Measurements from ENCODE around the gene ZBTB32.

DNA sequence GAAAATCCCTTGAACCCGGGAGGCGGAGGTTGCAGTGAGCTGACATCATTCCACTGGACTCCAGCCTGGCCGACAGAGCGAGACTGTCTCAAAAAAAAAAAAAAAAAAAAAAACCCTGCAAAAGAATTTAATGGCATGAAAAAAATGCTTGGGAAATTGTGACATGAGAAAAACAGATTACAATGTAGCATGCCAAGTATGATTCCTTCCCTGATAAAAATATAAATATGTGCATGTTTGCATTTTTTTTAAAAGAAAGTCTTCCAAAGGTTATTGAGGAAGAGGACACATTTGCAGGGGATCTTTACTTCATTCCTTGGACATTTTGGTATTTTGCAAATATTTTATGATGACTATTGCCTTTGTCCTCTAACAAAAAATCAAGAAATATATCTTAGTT lies 14.5 kb upstream of the ZBTB32 start:
- TF ChIP-seq, protein P1, sequence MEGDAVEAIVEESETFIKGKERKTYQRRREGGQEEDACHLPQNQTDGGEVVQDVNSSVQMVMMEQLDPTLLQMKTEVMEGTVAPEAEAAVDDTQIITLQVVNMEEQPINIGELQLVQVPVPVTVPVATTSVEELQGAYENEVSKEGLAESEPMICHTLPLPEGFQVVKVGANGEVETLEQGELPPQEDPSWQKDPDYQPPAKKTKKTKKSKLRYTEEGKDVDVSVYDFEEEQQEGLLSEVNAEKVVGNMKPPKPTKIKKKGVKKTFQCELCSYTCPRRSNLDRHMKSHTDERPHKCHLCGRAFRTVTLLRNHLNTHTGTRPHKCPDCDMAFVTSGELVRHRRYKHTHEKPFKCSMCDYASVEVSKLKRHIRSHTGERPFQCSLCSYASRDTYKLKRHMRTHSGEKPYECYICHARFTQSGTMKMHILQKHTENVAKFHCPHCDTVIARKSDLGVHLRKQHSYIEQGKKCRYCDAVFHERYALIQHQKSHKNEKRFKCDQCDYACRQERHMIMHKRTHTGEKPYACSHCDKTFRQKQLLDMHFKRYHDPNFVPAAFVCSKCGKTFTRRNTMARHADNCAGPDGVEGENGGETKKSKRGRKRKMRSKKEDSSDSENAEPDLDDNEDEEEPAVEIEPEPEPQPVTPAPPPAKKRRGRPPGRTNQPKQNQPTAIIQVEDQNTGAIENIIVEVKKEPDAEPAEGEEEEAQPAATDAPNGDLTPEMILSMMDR (IDR thresholded peaks at IDR 0.05; ENCODE audit: low read depth, low read length, poor library complexity, severe bottlenecking): no peak
- no peak for TF ChIP-seq EZH2phosphoT487 (IDR thresholded peaks at IDR 0.05; ENCODE audit: borderline replicate concordance, low read length)
